Prostate gland (tissue), 2 donors: ENCODE measurements around the gene GNA12. TPM values are rescaled to one million over a fixed set of nuclear protein-coding genes. Genes with fewer than 3 reads are reported as not detected.

Experiments
- DNase-seq: peaks from one replicate; pipeline ENCODE4 v3.0.0-alpha.2; 2019; ENCODE audit warnings: low spot score
- H3K27ac ChIP-seq, 2 donors: fragments of 200-600 bp; sonication (generic); 2 replicates each; pipeline ENCODE4 v1.5.1; 2017 to 2019
- H3K27me3 ChIP-seq: fragments of 200-600 bp; sonication (generic); replicated peaks from 2 replicates; pipeline ENCODE4 v1.5.1; 2019; ENCODE audit not compliant: insufficient read depth
- H3K36me3 ChIP-seq, 2 donors: fragments of 200-600 bp; sonication (generic); 1 replicate in 1 of 2; 2 replicates in 1 of 2; pipeline versions ENCODE4 v1.5.1 to v1.8.1; 2017 to 2019
- H3K4me1 ChIP-seq: fragments of 200-600 bp; sonication (generic); replicated peaks from 2 replicates; pipeline ENCODE4 v1.5.1; 2019
- H3K4me3 ChIP-seq, 2 donors: fragments of 200-600 bp; sonication (generic); 2 replicates each; pipeline ENCODE4 v1.5.1; 2017 to 2019
- H3K9me3 ChIP-seq: fragments of 200-600 bp; sonication (generic); 2 replicates; pipeline ENCODE4 v1.5.1; 2017
- CTCF ChIP-seq, 4 experiments: fragments of 200-600 bp in 2 of 4; fragments of 450-650 bp in 2 of 4; sonication (generic) in 2 of 4; IDR thresholded peaks; 1 replicate in 3 of 4; 2 replicates in 1 of 4; pipeline ENCODE4 v1.5.1; 2016 to 2019; ENCODE audit warnings: antibody characterized with exemption in 4 of 4, mild to moderate bottlenecking in 2 of 4, moderate library complexity in 2 of 4
- POLR2A ChIP-seq: fragments of 450-650 bp; IDR thresholded peaks from one replicate; pipeline ENCODE4 v1.6.1; 2016; ENCODE audit warnings: antibody characterized with exemption, mild to moderate bottlenecking
- POLR2AphosphoS5 ChIP-seq: sonication (generic); formaldehyde crosslinking; IDR thresholded peaks from one replicate; pipeline ENCODE4 v1.6.1; 2017; ENCODE audit warnings: antibody characterized with exemption
- WGBS: methylation state at CpG from one replicate; pipeline ENCODE4 v1.1.5; 2018; 5-methylcytosine and 5-hydroxymethylcytosine counted together
- intact Hi-C: fragments of 100-400 bp; cut with DNase I; formaldehyde crosslinking; loops from one replicate; pipeline ENCODE4 v1.14.2; 2022
- total RNA-seq, 2 donors: library from RNA; depleted of rRNA; stranded (reverse); fragments of >200 nt; gene quantifications; one replicate each; pipeline ENCODE4 v1.1.0, GENCODE V29; 2016

The GNA12 gene
- total RNA-seq, 2 donors from 2014 or later, result 22.6 to 102 TPM

GRCh38 chr7:2761801-2762497 is 82.2 kb downstream of the GNA12 start:
- Histone ChIP-seq H3K27ac (peak overlapping the region in 1 of 2 donors; percentile 52), H3K36me3 (no peaks in the 10 kb centered on the region), H3K4me3 (no peak overlapping the region), H3K9me3 (no peaks in the 10 kb centered on the region), H3K27me3 (no peaks in the 10 kb centered on the region), H3K4me1 (peaks cover 5% of the 10 kb centered on the region)
- WGBS, result 94% methylated on average over 29 of the region's 29 CpGs
- TF ChIP-seq CTCF (IDR thresholded peaks at IDR 0.05), result no peak
- no peak for TF ChIP-seq POLR2AphosphoS5
- TF ChIP-seq POLR2A, result no peak
- no peak for DNase-seq
- intact Hi-C loops, result loop anchor here (2.0 kb wide), 1 partner anchor 33 kb away; no protein-coding TSS in a partner anchor

- 93% methylated on average over 19 of the region's 19 CpGs for WGBS
These were observed 82.9 kb downstream of the GNA12 start for GRCh38 chr7:2761131-2761624.

GRCh38 chr7:2760098-2760889 is 83.8 kb downstream of the GNA12 start:
- TF ChIP-seq CTCF (IDR thresholded peaks at IDR 0.05) (peak in 3 of 4 experiments; percentile 8 to 33 (median 19)), POLR2A (no peak), POLR2AphosphoS5 (peak; percentile 6)
- H3K9me3 ChIP-seq, result no peaks in the 10 kb centered on the region
- intact Hi-C loops, result no loop called here
- H3K4me1 ChIP-seq, result peaks cover 5% of the 10 kb centered on the region
- H3K4me3 ChIP-seq, result no peak overlapping the region
- WGBS, result 49% methylated on average over 22 of the region's 22 CpGs
- no peaks in the 10 kb centered on the region for H3K27me3 ChIP-seq
- no peaks in the 10 kb centered on the region for H3K36me3 ChIP-seq
- H3K27ac ChIP-seq, result peak overlapping the region; percentile 47 to 48
- DNase-seq, result no peak

More at GRCh38 chr7:2761131-2761624, 82.9 kb downstream of the GNA12 start:
- Histone ChIP-seq H3K4me3 (no peak overlapping the region), H3K9me3 (no peaks in the 10 kb centered on the region), H3K27ac (no peak overlapping the region), H3K27me3 (no peaks in the 10 kb centered on the region), H3K36me3 (no peaks in the 10 kb centered on the region), H3K4me1 (peaks cover 5% of the 10 kb centered on the region)
- intact Hi-C loops, result no loop called here
- DNase-seq, result no peak
- TF ChIP-seq POLR2A (no peak), POLR2AphosphoS5 (no peak)

DNA sequence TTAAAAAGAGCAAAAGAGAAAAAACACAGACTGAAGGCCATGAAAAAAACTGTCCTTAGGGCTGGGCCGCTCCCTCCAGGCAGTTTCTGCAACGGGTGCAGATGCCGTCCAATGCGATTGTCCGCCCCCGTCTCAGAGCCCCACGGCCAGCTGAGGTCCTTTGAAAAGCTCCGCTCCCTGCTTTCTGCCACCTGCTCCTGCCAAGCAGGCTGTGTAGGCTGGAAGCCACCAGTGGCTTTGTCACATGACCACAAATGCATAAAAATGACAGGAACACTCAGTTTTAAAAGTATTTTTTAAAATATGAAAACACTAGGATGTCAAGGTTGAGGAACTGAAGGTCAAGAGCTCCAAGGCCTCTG is 84.4 kb downstream of the GNA12 start:
- WGBS, result 69% methylated on average over 8 of the region's 8 CpGs
- TF ChIP-seq CTCF (IDR thresholded peaks at IDR 0.05) (no peak), POLR2A (no peak), POLR2AphosphoS5 (no peak)
- peaks cover 5% of the 10 kb centered on the region for H3K4me1 ChIP-seq
- H3K36me3 ChIP-seq, result no peaks in the 10 kb centered on the region
- H3K27ac ChIP-seq, result peak overlapping the region; percentile 47 to 48
- no peaks in the 10 kb centered on the region for H3K9me3 ChIP-seq
- intact Hi-C loops, result no loop called here
- H3K27me3 ChIP-seq, result no peaks in the 10 kb centered on the region
- DNase-seq, result no peak
- H3K4me3 ChIP-seq, result no peak overlapping the region
